ENCODE measurements around the gene RNF123. TPM values are rescaled to one million over a fixed set of nuclear protein-coding genes. Genes with fewer than 3 reads are reported as not detected.
"Not testable (repeated sequence)": the region's sequence is repeated elsewhere in the genome, so short reads cannot be mapped to it uniquely, and the experiment has no call there.

Gene RNF123
- total and polyA plus RNA-seq, 2 donors (not counting 3 experiments of a cell fraction or from before 2014, with no cell fraction given) = 43.4 to 59.3 TPM

DNA sequence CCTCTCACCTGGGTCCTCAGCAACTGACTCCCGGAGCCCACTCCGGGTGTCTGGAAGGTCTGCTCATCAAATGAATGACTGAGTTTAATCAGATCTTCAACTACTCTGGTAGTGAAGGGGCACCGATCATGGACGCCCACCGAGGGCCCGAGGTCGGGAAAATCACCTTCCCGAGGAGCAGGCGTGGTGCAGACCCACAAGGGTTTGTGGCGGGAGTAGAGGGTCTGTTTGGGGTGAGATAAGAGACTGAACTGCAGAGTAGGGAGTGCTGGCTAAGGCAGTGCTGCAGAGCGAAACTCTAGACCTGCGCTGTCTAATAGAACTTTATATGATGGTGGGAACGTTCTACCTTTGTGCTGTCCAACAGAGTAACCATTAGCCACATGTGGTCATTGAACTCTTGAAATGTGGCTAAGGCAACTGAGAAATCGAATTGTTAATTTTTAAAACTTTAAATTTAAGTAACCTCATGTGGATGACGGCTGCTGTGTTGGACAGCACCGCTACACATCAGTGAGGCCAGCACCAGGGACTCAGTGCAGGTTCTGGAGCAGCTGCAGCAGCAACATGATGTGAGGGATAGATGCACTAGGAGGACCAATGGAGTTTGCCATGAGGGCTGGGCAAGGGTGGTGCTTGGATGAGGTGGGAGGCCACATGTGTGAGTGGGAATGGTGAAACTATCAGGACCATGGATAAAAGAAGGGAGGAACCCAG lies 709 bp downstream of the RNF123 start:
- H3K4me3 ChIP-seq (replicated peaks in 1 of 3; ENCODE audit: insufficient read depth in 1 of 3, low read depth in 1 of 3, low read length in 3 of 3) = peak overlapping the region; percentile 65 to 99 (median 81)
- H2AFZ ChIP-seq (ENCODE audit: low read depth, low read length) = peak overlapping the region; percentile 92
- CTCF ChIA-PET = interaction anchor here (1.0 kb wide), 1 partner anchor 150 kb away, joined by 4 read pairs; no protein-coding TSS in a partner anchor
- H3K4me1 ChIP-seq (ENCODE audit: control insufficient read depth, extremely low read depth, insufficient read depth, low read length); H3K79me2 ChIP-seq (ENCODE audit: control insufficient read depth, insufficient read depth, low read length); H3K27me3 ChIP-seq (ENCODE audit: control insufficient read depth in 2 of 2, insufficient read depth in 2 of 2, low read length in 2 of 2); BruUV-seq (replicated peaks); DNase-seq (ENCODE audit: low read depth, low spot score); H3K36me3 ChIP-seq (ENCODE audit: control insufficient read depth in 2 of 2, extremely low read depth in 1 of 2, insufficient read depth in 2 of 2, low read length in 2 of 2); dilution Hi-C loops (cut with MboI; ENCODE audit: extremely low pct_ligation_motif_present, low sequenced_read_pairs); H3K9me1 ChIP-seq (replicated peaks; ENCODE audit: control insufficient read depth, extremely low read depth, insufficient read depth, low read length); POLR2A ChIA-PET; H3K9me3 ChIP-seq (replicated peaks; ENCODE audit: control insufficient read depth, insufficient read depth, low read length); H4K20me1 ChIP-seq (replicated peaks; ENCODE audit: control insufficient read depth, extremely low read depth, insufficient read depth, low read length): not testable (repeated sequence)
- intact Hi-C loops (cut with micrococcal nuclease) = loop anchor here (1.0 kb wide), 1 partner anchor 16 kb away; the partner anchor contains the start of gene APEH
- peak overlapping the region; percentile 94 for H3K4me2 ChIP-seq (ENCODE audit: insufficient read depth, low read length)
- peak overlapping the region; percentile 20 for H3K27ac ChIP-seq (ENCODE audit: insufficient read depth, low read depth, low read length)
- FAIRE-seq = peak; percentile 47
- H3K9ac ChIP-seq (replicated peaks; ENCODE audit: extremely low read depth, insufficient read depth, low read length) = peak overlapping the region; percentile 85

DNA sequence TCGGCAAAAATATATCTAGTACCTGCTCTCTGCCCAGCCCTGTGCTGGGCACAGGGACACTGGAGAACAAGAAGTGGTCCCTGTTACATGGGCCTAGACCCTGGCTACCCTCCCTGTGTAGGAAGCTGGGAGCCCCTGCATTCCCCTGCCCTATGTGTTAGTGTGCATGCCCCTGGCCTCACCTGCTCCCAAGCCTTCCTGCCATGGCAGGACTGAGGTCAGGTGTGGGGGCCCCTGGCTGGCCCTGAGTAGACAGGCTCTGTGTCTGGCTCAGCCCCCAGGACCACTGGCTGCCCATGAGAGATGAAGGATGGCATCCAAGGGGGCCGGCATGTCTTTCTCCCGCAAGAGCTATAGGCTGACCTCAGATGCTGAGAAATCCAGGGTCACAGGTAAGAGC lies 1.5 kb downstream of the RNF123 start:
- H3K4me2 ChIP-seq (ENCODE audit: insufficient read depth, low read length); POLR2A ChIA-PET: not testable (repeated sequence)

DNA sequence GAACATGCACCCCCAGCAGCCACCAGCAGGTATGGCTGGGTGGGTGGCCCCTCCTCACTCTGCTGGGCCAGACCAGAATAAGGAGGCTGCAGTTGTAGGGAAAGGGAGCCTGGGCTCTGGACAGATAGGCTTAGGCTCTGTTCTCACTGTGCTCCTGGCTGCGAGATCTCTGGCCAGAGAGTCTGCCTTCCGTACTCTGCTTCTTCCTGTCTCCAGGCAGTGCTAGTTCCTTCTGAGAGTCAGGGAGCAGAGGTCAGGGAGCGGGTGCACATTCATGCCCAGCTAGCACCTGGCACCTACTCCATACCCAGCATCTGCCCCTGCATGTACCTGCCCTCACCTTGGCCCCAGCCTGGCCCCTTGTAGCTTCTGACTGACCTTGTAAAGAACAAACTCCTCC lies 2.1 kb downstream of the RNF123 start:
- dilution Hi-C loops (cut with MboI; ENCODE audit: extremely low pct_ligation_motif_present, low sequenced_read_pairs); H3K4me3 ChIP-seq (replicated peaks in 1 of 3; ENCODE audit: insufficient read depth in 1 of 3, low read depth in 1 of 3, low read length in 3 of 3); H3K36me3 ChIP-seq (ENCODE audit: control insufficient read depth in 2 of 2, extremely low read depth in 1 of 2, insufficient read depth in 2 of 2, low read length in 2 of 2); H3K9ac ChIP-seq (replicated peaks; ENCODE audit: extremely low read depth, insufficient read depth, low read length); H3K79me2 ChIP-seq (ENCODE audit: control insufficient read depth, insufficient read depth, low read length); H3K27ac ChIP-seq (ENCODE audit: insufficient read depth, low read depth, low read length); intact Hi-C loops (cut with micrococcal nuclease); H3K4me1 ChIP-seq (ENCODE audit: control insufficient read depth, extremely low read depth, insufficient read depth, low read length); DNase-seq (ENCODE audit: low read depth, low spot score); CTCF ChIA-PET; H3K9me3 ChIP-seq (replicated peaks; ENCODE audit: control insufficient read depth, insufficient read depth, low read length); H4K20me1 ChIP-seq (replicated peaks; ENCODE audit: control insufficient read depth, extremely low read depth, insufficient read depth, low read length); H3K4me2 ChIP-seq (ENCODE audit: insufficient read depth, low read length); H2AFZ ChIP-seq (ENCODE audit: low read depth, low read length); H3K9me1 ChIP-seq (replicated peaks; ENCODE audit: control insufficient read depth, extremely low read depth, insufficient read depth, low read length); H3K27me3 ChIP-seq (ENCODE audit: control insufficient read depth in 2 of 2, insufficient read depth in 2 of 2, low read length in 2 of 2); FAIRE-seq; POLR2A ChIA-PET; BruUV-seq (replicated peaks): not testable (repeated sequence)

More for the DNA sequence above, 1.5 kb downstream of the RNF123 start:
- H3K36me3 ChIP-seq (ENCODE audit: control insufficient read depth in 2 of 2, extremely low read depth in 1 of 2, insufficient read depth in 2 of 2, low read length in 2 of 2); H3K4me1 ChIP-seq (ENCODE audit: control insufficient read depth, extremely low read depth, insufficient read depth, low read length); H3K9me1 ChIP-seq (replicated peaks; ENCODE audit: control insufficient read depth, extremely low read depth, insufficient read depth, low read length); H3K27me3 ChIP-seq (ENCODE audit: control insufficient read depth in 2 of 2, insufficient read depth in 2 of 2, low read length in 2 of 2); FAIRE-seq; H3K27ac ChIP-seq (ENCODE audit: insufficient read depth, low read depth, low read length); H4K20me1 ChIP-seq (replicated peaks; ENCODE audit: control insufficient read depth, extremely low read depth, insufficient read depth, low read length); DNase-seq (ENCODE audit: low read depth, low spot score); BruUV-seq (replicated peaks); dilution Hi-C loops (cut with MboI; ENCODE audit: extremely low pct_ligation_motif_present, low sequenced_read_pairs); CTCF ChIA-PET; H3K79me2 ChIP-seq (ENCODE audit: control insufficient read depth, insufficient read depth, low read length); H3K4me3 ChIP-seq (replicated peaks in 1 of 3; ENCODE audit: insufficient read depth in 1 of 3, low read depth in 1 of 3, low read length in 3 of 3); intact Hi-C loops (cut with micrococcal nuclease); H3K9ac ChIP-seq (replicated peaks; ENCODE audit: extremely low read depth, insufficient read depth, low read length); H3K9me3 ChIP-seq (replicated peaks; ENCODE audit: control insufficient read depth, insufficient read depth, low read length); H2AFZ ChIP-seq (ENCODE audit: low read depth, low read length): not testable (repeated sequence)

GRCh38 chr3:49694409-49695070 lies 5.2 kb downstream of the RNF123 start:
- H3K9me1 ChIP-seq (replicated peaks; ENCODE audit: control insufficient read depth, extremely low read depth, insufficient read depth, low read length); H3K4me3 ChIP-seq (replicated peaks in 1 of 3; ENCODE audit: insufficient read depth in 1 of 3, low read depth in 1 of 3, low read length in 3 of 3); H3K4me1 ChIP-seq (ENCODE audit: control insufficient read depth, extremely low read depth, insufficient read depth, low read length); H3K9ac ChIP-seq (replicated peaks; ENCODE audit: extremely low read depth, insufficient read depth, low read length); H3K27me3 ChIP-seq (ENCODE audit: control insufficient read depth in 2 of 2, insufficient read depth in 2 of 2, low read length in 2 of 2); intact Hi-C loops (cut with micrococcal nuclease); H3K27ac ChIP-seq (ENCODE audit: insufficient read depth, low read depth, low read length); H3K9me3 ChIP-seq (replicated peaks; ENCODE audit: control insufficient read depth, insufficient read depth, low read length); dilution Hi-C loops (cut with MboI; ENCODE audit: extremely low pct_ligation_motif_present, low sequenced_read_pairs); POLR2A ChIA-PET; H4K20me1 ChIP-seq (replicated peaks; ENCODE audit: control insufficient read depth, extremely low read depth, insufficient read depth, low read length); H2AFZ ChIP-seq (ENCODE audit: low read depth, low read length); CTCF ChIA-PET; BruUV-seq (replicated peaks); H3K79me2 ChIP-seq (ENCODE audit: control insufficient read depth, insufficient read depth, low read length); DNase-seq (ENCODE audit: low read depth, low spot score); H3K4me2 ChIP-seq (ENCODE audit: insufficient read depth, low read length): not testable (repeated sequence)
- peaks cover 0 to 19% of the 10 kb centered on the region in 2 experiments for H3K36me3 ChIP-seq (ENCODE audit: control insufficient read depth in 2 of 2, extremely low read depth in 1 of 2, insufficient read depth in 2 of 2, low read length in 2 of 2)
- peak; percentile 57 for FAIRE-seq
